HG03354 (cell line): ENCODE measurements around the gene CMSS1.
A peak's percentile ranks its signal among the peaks of the same experiment; 100 is the strongest.

Experiments
- ATAC-seq: cut with Tn5 transposase; IDR thresholded peaks from one replicate; pipeline ENCODE4 v1.9.1; 2021; ENCODE audit warnings: mild to moderate bottlenecking; ENCODE audit not compliant: unreplicated experiment, poor library complexity, severe bottlenecking

The CMSS1 gene

GRCh38 chr3:99817437-99818240 is at the start of gene CMSS1:
CMSS1 (plus strand) TSS chr3:99817862.
- ATAC-seq: peak; percentile 97

DNA sequence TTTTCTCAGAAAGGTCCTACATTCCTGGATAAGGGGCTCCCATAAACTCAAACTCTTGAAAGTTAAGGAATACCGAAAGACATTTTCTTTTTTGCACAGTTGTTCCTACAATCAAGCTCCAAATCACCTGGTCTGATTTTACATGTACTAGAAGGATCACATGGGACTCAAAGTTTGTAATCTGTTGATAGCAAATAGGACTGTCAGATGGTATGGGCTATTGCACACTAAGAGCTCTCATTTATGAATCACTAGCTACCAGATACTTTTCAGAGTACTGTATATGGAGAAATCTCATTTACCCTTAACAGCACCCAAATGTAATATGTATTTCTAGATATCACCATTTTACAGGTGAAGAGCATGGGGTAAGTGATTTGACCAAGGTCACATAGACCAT is 49.5 kb upstream of the CMSS1 start:
- no peak for ATAC-seq

DNA sequence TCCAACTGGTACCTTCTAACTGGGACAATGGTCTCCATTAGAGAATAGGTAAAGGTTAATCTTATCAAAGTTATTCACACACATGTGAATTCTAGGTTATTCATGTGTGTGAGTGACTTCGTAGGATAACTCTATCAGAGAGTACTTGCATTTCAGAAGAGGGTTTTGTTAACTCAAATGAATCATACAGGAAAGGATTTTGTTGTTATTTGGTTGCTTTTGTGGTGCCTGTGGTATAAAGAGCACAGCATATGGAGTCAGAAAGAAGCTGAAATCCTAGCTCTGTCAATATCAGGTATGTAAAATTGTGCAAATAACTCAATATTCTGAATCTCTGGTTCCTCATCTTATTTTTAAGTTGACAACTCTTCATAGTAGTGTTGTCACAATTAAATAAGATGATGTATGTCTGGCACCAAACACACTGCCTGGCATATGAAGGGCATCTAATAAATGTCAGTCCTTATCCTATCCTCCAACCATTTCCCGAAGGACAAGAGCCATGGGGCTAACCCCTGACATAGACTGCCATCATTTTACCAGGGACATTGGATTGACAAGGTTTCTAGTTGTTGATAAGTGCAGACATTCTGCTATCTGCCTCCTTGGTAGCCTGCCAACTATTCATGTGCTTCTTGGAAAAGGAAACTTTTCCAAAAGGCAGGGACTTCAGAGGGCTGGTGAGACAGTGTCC is 48.7 kb upstream of the CMSS1 start:
- ATAC-seq: no peak

DNA sequence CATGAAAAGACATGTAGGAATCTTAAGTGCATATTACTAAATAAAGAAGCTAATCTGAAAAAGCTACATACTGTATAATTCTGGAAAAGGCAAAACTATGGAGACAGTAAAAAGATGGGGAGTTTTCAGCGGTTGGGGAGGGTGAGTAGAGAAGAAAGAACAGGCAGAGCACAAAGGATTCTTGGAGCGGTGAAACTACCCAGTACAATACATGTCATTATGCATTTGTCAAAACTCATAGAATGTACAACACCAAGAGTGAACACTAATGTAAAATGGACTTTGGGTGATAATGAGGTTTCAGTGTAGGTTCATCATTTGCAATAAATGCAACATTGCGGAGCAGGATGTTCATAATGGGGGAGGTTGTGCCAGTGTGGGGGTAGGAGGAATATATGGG is 45.5 kb upstream of the CMSS1 start:
- no peak for ATAC-seq

- no peak for ATAC-seq
Observed at GRCh38 chr3:99772671-99773070, 45.0 kb upstream of the CMSS1 start.

DNA sequence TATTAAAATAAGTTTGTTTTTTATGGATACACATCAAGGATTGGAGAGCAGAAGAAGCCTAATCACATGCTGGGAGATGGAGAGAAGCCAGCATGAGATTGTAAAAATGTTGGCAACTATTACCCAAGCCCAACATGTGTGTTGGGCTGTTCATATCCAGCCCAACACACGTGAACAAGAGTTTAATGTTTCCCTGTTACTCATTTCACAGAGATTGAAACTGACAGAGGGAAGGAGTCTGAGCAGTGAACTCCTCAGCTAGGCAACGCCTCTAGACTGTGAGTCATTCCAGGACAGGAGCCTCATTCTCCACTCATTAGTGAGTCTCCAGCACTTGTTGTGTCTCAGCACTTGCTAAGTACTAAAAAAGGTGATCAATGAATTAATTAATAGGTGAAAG is 43.2 kb upstream of the CMSS1 start:
- ATAC-seq: peak; percentile 96

- ATAC-seq: no peak
Observed at GRCh38 chr3:99776516-99777209, 41.0 kb upstream of the CMSS1 start.

- ATAC-seq: no peak
Observed at GRCh38 chr3:99777210-99777549, 40.5 kb upstream of the CMSS1 start.

GRCh38 chr3:99777708-99778107 is 40.0 kb upstream of the CMSS1 start:
- ATAC-seq: no peak

DNA sequence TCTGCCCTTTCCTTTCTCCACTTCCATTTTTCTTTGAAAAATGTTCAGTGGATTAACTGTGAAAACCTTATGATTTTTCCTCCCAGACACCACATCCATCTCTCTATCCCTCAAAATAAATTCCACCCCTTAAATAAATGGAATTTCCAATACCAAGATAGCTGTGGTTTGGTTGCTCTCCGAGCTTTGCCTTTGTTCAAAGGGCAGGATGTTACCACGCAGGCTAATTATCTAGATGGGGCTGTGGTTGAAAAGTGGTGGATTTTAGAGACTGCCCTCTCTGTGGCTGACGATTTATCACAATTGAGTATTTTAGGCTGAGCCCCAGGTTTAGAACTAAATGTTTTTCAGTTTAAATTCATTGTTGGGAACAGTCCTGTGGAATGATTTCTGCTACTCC is 36.9 kb upstream of the CMSS1 start:
- no peak for ATAC-seq

DNA sequence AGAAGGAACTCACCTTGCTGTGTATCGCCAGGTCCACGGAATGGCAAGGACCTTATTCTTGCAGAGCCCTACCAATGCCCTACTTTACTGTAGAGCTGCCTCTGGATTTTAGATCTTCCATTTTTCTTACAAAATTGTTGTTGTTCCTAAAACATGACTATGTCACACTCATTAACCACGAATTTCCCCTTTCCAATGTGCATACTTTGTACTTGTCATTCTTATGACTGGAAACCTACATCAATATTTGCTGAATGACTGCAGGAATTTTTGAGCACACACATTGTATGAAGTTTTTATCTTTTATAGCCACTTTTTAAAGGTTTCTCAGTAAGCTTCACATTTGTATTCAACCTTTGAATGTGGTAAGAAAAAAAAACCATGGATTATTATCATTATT is 35.9 kb upstream of the CMSS1 start:
- ATAC-seq: no peak

DNA sequence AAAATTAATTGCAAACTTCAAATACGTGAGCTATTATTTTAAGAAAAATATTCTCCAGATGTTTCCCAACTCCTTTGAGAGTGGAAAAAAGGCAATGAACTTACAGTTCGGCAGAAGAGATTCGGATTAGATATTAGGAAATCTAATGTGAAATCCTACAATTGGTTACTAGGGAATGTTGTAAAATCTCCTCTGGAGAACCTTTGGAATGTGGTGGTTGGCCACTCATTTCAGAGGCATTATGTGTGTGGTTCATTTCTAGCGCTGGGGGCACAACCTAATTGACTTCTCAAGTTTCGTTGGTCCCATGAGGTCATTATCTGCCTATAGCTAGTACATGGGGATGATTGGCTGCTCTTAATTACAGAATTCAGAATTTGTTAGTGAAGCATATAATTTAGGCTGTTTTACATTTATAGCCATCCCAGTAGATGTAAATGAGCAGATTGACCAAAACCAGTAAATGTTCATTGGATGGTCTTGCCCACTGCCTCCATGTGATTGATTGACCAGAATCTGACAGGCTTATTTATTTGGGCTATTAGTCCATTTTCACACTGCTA is 34.6 kb upstream of the CMSS1 start:
- ATAC-seq: no peak

GRCh38 chr3:99789011-99789721 is 28.5 kb upstream of the CMSS1 start:
- peak; percentile 97 for ATAC-seq

DNA sequence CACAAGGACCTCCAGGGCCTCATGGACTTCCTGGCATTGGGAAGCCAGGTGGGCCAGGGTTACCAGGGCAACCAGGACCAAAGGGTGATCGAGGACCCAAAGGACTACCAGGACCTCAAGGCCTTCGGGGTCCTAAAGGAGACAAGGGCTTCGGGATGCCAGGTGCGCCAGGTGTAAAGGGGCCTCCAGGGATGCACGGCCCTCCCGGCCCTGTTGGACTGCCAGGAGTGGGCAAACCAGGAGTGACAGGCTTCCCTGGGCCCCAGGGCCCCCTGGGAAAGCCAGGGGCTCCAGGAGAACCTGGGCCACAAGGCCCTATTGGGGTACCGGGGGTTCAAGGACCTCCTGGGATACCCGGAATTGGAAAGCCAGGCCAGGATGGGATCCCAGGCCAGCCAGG is 23.2 kb upstream of the CMSS1 start:
- no peak for ATAC-seq

DNA sequence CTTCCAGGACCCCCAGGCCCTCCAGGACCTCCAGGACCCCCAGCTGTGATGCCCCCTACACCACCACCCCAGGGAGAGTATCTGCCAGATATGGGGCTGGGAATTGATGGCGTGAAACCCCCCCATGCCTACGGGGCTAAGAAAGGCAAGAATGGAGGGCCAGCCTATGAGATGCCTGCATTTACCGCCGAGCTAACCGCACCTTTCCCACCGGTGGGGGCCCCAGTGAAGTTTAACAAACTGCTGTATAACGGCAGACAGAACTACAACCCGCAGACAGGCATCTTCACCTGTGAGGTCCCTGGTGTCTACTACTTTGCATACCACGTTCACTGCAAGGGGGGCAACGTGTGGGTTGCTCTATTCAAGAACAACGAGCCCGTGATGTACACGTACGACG is 22.1 kb upstream of the CMSS1 start:
- ATAC-seq: no peak

- no peak for ATAC-seq
Observed at GRCh38 chr3:99799422-99799821, 18.2 kb upstream of the CMSS1 start.

DNA sequence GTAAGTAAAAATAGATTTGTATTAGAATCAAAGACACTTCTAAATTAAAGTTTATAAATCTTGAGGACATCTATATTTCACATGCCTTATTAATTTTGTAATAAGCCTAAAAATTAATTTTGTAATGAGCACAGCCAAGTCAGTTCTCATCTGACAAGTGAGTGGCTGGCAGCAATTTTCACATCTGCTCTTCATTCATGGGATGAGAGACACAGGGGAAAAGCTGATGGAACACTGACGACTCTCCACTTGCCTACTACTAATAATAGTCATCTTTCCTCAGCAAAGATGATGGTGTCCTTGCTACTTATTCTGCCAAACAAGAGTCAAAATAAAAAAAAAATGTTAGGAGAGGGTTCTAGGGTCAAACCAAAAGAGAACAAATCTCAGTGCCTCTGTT is 14.4 kb upstream of the CMSS1 start:
- ATAC-seq: no peak

GRCh38 chr3:99805160-99805559 is 12.5 kb upstream of the CMSS1 start:
- ATAC-seq: no peak

DNA sequence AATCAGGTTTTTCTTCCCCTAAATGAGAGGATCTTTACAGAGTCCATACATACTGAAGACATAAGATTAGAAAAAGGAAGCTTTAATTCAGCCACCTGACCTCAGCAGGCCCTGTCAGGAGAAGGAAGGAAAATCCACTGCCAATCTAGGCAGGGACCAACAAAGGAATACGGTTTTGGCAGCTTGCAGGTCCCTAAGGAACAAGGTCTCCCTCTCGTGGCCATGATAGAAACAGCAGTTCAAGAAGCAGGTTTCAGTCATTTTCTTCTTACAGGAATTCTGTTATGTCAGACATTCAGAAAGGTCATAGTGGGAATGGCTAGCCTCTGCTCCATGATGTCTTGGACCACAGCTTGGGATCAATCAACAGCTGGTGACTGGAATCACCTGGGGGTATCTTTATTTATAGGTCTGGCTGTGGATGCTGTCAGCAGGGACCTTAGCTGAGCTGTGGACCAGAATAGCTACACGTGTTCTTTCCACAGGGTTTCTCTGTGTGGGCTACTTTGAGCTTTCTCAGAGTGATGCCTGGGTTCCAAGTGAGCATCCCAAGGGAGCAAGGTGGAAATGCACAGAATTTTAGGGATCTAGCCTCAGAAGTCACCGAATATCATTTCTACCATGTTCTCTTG is 9.4 kb upstream of the CMSS1 start:
- no peak for ATAC-seq

GRCh38 chr3:99809565-99809964 is 8.1 kb upstream of the CMSS1 start:
- no peak for ATAC-seq
